ENCODE measurements around the gene PFKFB3. TPM values are rescaled to one million over a fixed set of nuclear protein-coding genes. Genes with fewer than 3 reads are reported as not detected.

Gene PFKFB3
- total and polyA plus RNA-seq, 7 donors = 25.4 to 704 (median 163) TPM

DNA sequence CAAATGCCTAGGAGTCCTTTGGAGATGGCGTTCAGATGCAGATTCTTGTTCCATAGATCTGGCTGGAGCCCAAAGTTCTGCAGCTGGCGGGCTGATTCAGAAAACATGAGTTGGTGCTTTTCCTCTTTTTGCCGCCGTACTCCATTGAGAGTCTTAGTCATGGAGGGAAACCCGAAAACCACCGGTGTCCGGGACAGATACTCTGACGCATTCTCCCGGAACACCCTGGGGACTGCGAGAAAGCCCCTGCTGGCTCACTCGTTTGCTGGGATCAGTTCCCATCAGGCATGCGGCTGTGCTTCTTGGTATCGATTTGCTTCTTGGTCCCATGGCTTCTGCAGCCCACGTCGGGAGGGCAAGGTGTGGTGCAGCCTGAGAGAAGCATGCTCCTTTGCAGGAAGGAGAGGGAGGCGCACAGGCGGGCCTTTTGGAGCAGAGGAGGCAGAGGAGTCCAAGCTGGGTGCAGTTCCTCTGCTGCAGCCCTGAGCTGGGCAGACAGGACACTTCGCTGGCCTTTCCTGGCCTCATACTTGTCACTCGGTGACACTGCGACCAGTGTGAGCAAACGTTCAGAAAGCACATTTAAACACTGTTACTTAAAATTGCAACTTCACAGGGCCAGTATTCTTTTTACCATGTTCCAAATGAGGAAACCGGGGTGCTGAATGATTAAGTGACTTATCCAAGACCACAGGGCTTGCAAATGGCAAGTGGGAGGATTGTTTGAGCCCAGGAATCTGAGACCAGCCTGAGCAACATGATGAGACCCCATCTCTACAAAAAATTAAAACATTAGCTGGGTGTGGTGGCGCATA is 30.6 kb upstream of the PFKFB3 start:
- no peaks in the 10 kb centered on the region for H3K27me3 ChIP-seq (ENCODE audit: insufficient read depth in 3 of 3, low read length in 2 of 3)
- peak overlapping the region; percentile 33 for H3K4me3 ChIP-seq
- no peaks in the 10 kb centered on the region for H3K9me3 ChIP-seq
- DNase-seq (peak; percentile 73 to 86), ATAC-seq (peak; percentile 41 to 66 (median 60))
- peaks cover 0 to 8% of the 10 kb centered on the region in 2 donors for H3K36me3 ChIP-seq (ENCODE audit: insufficient read depth in 1 of 2, low read depth in 1 of 2)
- H3K4me1 ChIP-seq = peaks cover 74% of the 10 kb centered on the region
- WGBS, 3 donors = 19 to 28% (median 20%) methylated on average over 23 of the region's 23 CpGs
- H3K27ac ChIP-seq = peak overlapping the region; percentile 92
- intact Hi-C loops (cut with DNase I) = no loop called here
- TF ChIP-seq, protein P1, sequence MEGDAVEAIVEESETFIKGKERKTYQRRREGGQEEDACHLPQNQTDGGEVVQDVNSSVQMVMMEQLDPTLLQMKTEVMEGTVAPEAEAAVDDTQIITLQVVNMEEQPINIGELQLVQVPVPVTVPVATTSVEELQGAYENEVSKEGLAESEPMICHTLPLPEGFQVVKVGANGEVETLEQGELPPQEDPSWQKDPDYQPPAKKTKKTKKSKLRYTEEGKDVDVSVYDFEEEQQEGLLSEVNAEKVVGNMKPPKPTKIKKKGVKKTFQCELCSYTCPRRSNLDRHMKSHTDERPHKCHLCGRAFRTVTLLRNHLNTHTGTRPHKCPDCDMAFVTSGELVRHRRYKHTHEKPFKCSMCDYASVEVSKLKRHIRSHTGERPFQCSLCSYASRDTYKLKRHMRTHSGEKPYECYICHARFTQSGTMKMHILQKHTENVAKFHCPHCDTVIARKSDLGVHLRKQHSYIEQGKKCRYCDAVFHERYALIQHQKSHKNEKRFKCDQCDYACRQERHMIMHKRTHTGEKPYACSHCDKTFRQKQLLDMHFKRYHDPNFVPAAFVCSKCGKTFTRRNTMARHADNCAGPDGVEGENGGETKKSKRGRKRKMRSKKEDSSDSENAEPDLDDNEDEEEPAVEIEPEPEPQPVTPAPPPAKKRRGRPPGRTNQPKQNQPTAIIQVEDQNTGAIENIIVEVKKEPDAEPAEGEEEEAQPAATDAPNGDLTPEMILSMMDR (IDR thresholded peaks at IDR 0.05) = no peak

DNA sequence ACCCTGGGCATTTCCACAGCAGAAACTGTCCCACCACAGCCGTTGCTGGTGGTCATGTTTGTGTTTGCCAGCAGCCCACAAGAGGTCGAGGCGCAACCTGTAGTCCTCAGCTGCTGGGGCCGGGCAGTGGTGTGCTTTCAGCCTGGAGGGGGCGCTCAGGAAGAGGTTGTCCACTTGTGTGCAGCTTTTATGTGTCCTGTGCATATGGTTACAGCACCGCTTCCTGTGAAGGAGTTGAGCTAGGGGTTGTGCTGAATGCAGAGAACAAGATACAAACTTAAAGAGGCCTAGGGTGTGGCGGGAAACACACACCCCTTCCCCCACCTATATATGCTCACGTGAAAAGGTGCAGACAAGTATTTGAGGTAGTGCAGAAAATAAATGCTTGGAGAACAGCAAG is 29.5 kb upstream of the PFKFB3 start:
- DNase-seq (no peak), ATAC-seq (peak in 1 of 4 donors; percentile 12)
- H3K9me3 ChIP-seq = no peaks in the 10 kb centered on the region
- H3K4me1 ChIP-seq = peaks cover 76% of the 10 kb centered on the region
- H3K27ac ChIP-seq = peak overlapping the region; percentile 92
- 65 to 70% (median 66%) methylated on average over 8 of the region's 8 CpGs for WGBS, 3 donors
- H3K27me3 ChIP-seq (ENCODE audit: insufficient read depth in 3 of 3, low read length in 2 of 3) = no peaks in the 10 kb centered on the region
- peaks cover 0 to 4% of the 10 kb centered on the region in 2 donors for H3K36me3 ChIP-seq (ENCODE audit: insufficient read depth in 1 of 2, low read depth in 1 of 2)
- TF ChIP-seq, protein P1 (IDR thresholded peaks at IDR 0.05) = peak; percentile 25
- H3K4me3 ChIP-seq = no peak overlapping the region
- intact Hi-C loops (cut with DNase I) = no loop called here

DNA sequence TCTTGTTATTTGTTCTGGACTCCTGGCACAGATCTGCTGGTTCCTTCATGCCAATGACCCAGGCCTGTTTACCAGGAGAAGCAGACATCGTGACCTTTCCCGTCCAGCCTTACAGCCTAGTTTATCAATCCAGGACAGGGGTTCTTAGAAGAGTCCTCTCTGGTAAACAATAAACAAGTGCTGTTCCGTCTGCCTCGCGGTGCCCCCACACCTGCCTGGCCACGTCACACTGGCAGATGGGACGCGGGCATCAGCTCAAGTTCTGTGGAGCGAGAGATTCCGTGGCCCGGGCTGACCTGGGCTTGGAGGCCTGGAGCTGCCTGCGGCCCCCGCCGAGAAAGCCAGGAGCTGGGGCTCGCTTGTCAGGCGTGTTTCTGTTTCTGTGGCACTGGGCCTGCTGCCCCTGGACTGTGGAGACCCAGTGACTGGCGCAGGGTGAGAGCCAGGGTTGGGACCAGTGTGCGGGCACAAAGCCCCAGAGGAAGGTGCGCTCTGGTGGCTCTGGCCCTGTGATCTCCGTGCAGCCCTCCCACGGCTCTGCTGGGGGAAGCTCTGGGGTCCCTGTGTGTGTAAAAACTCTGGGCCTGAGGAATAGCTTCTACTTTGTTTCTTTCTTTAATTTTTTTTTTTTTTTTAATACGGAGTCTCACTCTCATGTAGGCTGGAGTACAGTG is 28.4 kb upstream of the PFKFB3 start:
- peaks cover 87% of the 10 kb centered on the region for H3K4me1 ChIP-seq
- TF ChIP-seq, protein P1 (IDR thresholded peaks at IDR 0.05) = no peak
- peak; percentile 59 to 75 (median 70) for ATAC-seq
- peak overlapping the region; percentile 0 for H3K4me3 ChIP-seq
- H3K36me3 ChIP-seq (ENCODE audit: insufficient read depth in 1 of 2, low read depth in 1 of 2) = no peaks in the 10 kb centered on the region
- DNase-seq = peak; percentile 68 to 92
- no peaks in the 10 kb centered on the region for H3K27me3 ChIP-seq (ENCODE audit: insufficient read depth in 3 of 3, low read length in 2 of 3)
- no peaks in the 10 kb centered on the region for H3K9me3 ChIP-seq
- peak overlapping the region; percentile 92 for H3K27ac ChIP-seq
- intact Hi-C loops (cut with DNase I) = loop anchor here in 1 of 2 donors (2.0 kb wide), 1 partner anchor 26 kb away; no protein-coding TSS in a partner anchor
- 31 to 39% (median 37%) methylated on average over 22 of the region's 22 CpGs for WGBS, 3 donors

- intact Hi-C loops (cut with DNase I) = loop anchor here in 1 of 2 donors (2.0 kb wide), 1 partner anchor 25 kb away; no protein-coding TSS in a partner anchor
- Histone ChIP-seq H3K27ac (peak overlapping the region; percentile 92), H3K9me3 (no peaks in the 10 kb centered on the region), H3K36me3 (ENCODE audit: insufficient read depth in 1 of 2, low read depth in 1 of 2) (no peaks in the 10 kb centered on the region), H3K4me3 (peak overlapping the region; percentile 4), H3K4me1 (peaks cover 77% of the 10 kb centered on the region), H3K27me3 (ENCODE audit: insufficient read depth in 3 of 3, low read length in 2 of 3) (no peaks in the 10 kb centered on the region)
- TF ChIP-seq, protein P1 (IDR thresholded peaks at IDR 0.05) = no peak
- peak; percentile 67 to 87 for DNase-seq
- peak; percentile 68 to 78 (median 74) for ATAC-seq
- 40 to 48% (median 44%) methylated on average over 16 of the region's 16 CpGs for WGBS, 3 donors
Observed at GRCh38 chr10:6175329-6176055, 27.2 kb upstream of the PFKFB3 start.

Measured in psoas muscle (tissue), 8 donors.